K562 (cell line): ENCODE results near the gene LMX1B. TPM values are rescaled to one million over a fixed set of nuclear protein-coding genes. Genes with fewer than 3 reads are reported as not detected.

Experiments used
- ATAC-seq: fragments of 200-7000 bp; cut with Tn5 transposase; 3 replicates; pipeline ENCODE4 v1.9.1; 2020; ENCODE audit warnings: moderate library complexity
- BruUV-seq: library from RNA; stranded (reverse); fragments of 400-500 nt; replicated peaks from 2 replicates; lab custom pipeline; 2021; lab: Mats Ljungman, UMichigan
- CTCF ChIA-PET: fragments of 300-600 bp; formaldehyde crosslinking; extraction: SDS; loops from one replicate; lab custom pipeline; 2021; ENCODE audit warnings: low intra/inter-chr PET ratio; lab: Yijun Ruan, JAX
- POLR2A ChIA-PET: fragments of 300-600, 350-650 bp; sonication (Branson Sonifier 250); formaldehyde crosslinking; extraction: SDS; loops from one replicate; lab custom pipeline; 2021; ENCODE audit warnings: antibody characterized with exemption, inconsistent platforms; lab: Yijun Ruan, JAX
- DNase-seq, 4 experiments: peaks; one replicate each; pipeline versions ENCODE4 v3.0.0 to v3.0.0-alpha.2; 2011 to 2018; ENCODE audit warnings: low spot score in 3 of 4, mixed read lengths in 3 of 4; ENCODE audit errors: extremely low read depth in 1 of 4
- FAIRE-seq: peaks from 2 replicates; lab custom pipeline; 2011; peaks lifted over from hg19 to GRCh38; lab: Jason Lieb, UNC
- H2AFZ ChIP-seq: 2 replicates; pipeline ENCODE4 v1.6.0; 2011; ENCODE audit warnings: low read depth, low read length, control low read depth, inconsistent platforms
- H3K27ac ChIP-seq: fragments of 200-600 bp; 3 replicates; pipeline ENCODE4 v1.8.0; 2011; ENCODE audit warnings: low read depth, mild to moderate bottlenecking, control low read depth, inconsistent platforms, low read length, moderate library complexity, mixed read lengths; ENCODE audit errors: extremely low read depth
- H3K27me3 ChIP-seq, 2 experiments: fragments of 300-600 bp in 1 of 2; 2 replicates in 1 of 2; 3 replicates in 1 of 2; pipeline versions ENCODE4 v1.6.0 to v1.8.0; 2011; ENCODE audit warnings: inconsistent platforms in 2 of 2, low read length in 2 of 2, mild to moderate bottlenecking in 1 of 2, mixed read lengths in 1 of 2, moderate library complexity in 1 of 2; ENCODE audit not compliant: control insufficient read depth in 2 of 2, insufficient read depth in 2 of 2
- H3K36me3 ChIP-seq: fragments of 300-600 bp; 3 replicates; pipeline ENCODE4 v1.8.0; 2011; ENCODE audit warnings: mild to moderate bottlenecking, low read length, inconsistent platforms; ENCODE audit not compliant: control insufficient read depth, insufficient read depth
- H3K4me1 ChIP-seq, 2 experiments: fragments of 200-600 bp in 1 of 2; replicated peaks in 1 of 2; 2 replicates in 1 of 2; 3 replicates in 1 of 2; pipeline versions ENCODE4 v1.5.1 to v1.8.0; 2011; ENCODE audit warnings: inconsistent platforms in 2 of 2, low read length in 2 of 2, mild to moderate bottlenecking in 1 of 2, mixed read lengths in 1 of 2, moderate library complexity in 1 of 2; ENCODE audit not compliant: control insufficient read depth in 2 of 2, insufficient read depth in 2 of 2
- H3K4me2 ChIP-seq: 2 replicates; pipeline ENCODE4 v1.6.1; 2011; ENCODE audit warnings: low read length, control low read depth, inconsistent platforms, mixed read lengths; ENCODE audit not compliant: insufficient read depth
- H3K4me3 ChIP-seq: fragments of 200-600 bp; sonication (generic), shearing (Covaris generic); 2 replicates; pipeline ENCODE4 v1.5.1; 2016; ENCODE audit warnings: control low read depth, inconsistent platforms
- H3K79me2 ChIP-seq: fragments of 200-600 bp; 3 replicates; pipeline ENCODE4 v1.8.0; 2011; ENCODE audit warnings: low read length, inconsistent platforms; ENCODE audit not compliant: control insufficient read depth, insufficient read depth
- H3K9ac ChIP-seq, 2 experiments: 2 replicates each; pipeline versions ENCODE4 v1.6.0 to v1.6.1; 2011; ENCODE audit warnings: low read depth in 2 of 2, low read length in 2 of 2, control low read depth in 1 of 2, inconsistent platforms in 1 of 2, mild to moderate bottlenecking in 1 of 2, mixed read lengths in 1 of 2; ENCODE audit not compliant: insufficient read depth in 1 of 2
- H3K9me1 ChIP-seq: one replicate; pipeline ENCODE4 v1.6.0; 2011; ENCODE audit warnings: inconsistent platforms, mild to moderate bottlenecking, low read length, moderate library complexity; ENCODE audit not compliant: control insufficient read depth, insufficient read depth
- H3K9me3 ChIP-seq: replicated peaks from 2 replicates; pipeline ENCODE4 v1.5.1; 2011; ENCODE audit warnings: low read depth, low read length, inconsistent platforms; ENCODE audit not compliant: control insufficient read depth, insufficient read depth
- H4K20me1 ChIP-seq: replicated peaks from 2 replicates; pipeline ENCODE4 v1.6.1; 2011; ENCODE audit warnings: low read length, inconsistent platforms, mixed read lengths; ENCODE audit not compliant: control insufficient read depth, insufficient read depth
- ARID4B ChIP-seq: sonication (generic); formaldehyde crosslinking; IDR thresholded peaks from 2 replicates; pipeline ENCODE4 v1.8.0; 2022; ENCODE audit warnings: mild to moderate bottlenecking, missing genetic modification reagents
- CXXC5 ChIP-seq: fragments of 250-450 bp; sonication (Bioruptor Pico); IDR thresholded peaks from 2 replicates; pipeline ENCODE4 v1.8.0; 2022; ENCODE audit warnings: inconsistent platforms, mild to moderate bottlenecking, moderate library complexity
- DEAF1 ChIP-seq: fragments of 450-650 bp; formaldehyde crosslinking; IDR thresholded peaks from 2 replicates; pipeline ENCODE4 v1.4.0; 2020; ENCODE audit warnings: mild to moderate bottlenecking, moderate library complexity
- HMG20A ChIP-seq: fragments of 450-650 bp; formaldehyde crosslinking; conservative IDR thresholded peaks from 2 replicates; pipeline ENCODE4 v1.4.0; 2020; ENCODE audit warnings: mild to moderate bottlenecking, mixed read lengths
- KLF13 ChIP-seq: fragments of 450-650 bp; IDR thresholded peaks from 2 replicates; pipeline ENCODE4 v1.6.1; 2016; ENCODE audit warnings: missing genetic modification characterization, low read depth, mild to moderate bottlenecking, missing compliant biosample characterization, moderate library complexity, borderline replicate concordance
- VEZF1 ChIP-seq: fragments of 200-800 bp; sonication (Bioruptor generic); IDR thresholded peaks from 2 replicates; pipeline ENCODE4 v1.6.1; 2017; ENCODE audit warnings: missing genetic modification characterization, missing compliant biosample characterization
- YY1 ChIP-seq, 3 experiments: IDR thresholded peaks; 2 replicates each; pipeline ENCODE4 v1.6.1; 2011; ENCODE audit warnings: low read length in 2 of 3, mild to moderate bottlenecking in 2 of 3, moderate library complexity in 2 of 3, borderline replicate concordance in 1 of 3, control low read depth in 1 of 3, low read depth in 1 of 3; ENCODE audit not compliant: insufficient read depth in 3 of 3, insufficient replicate concordance in 2 of 3, control insufficient read depth in 1 of 3, insufficient read length in 1 of 3; ENCODE audit errors: extremely low read depth in 1 of 3
- ZNF12 ChIP-seq: sonication (generic); formaldehyde crosslinking; IDR thresholded peaks from 2 replicates; pipeline ENCODE4 v1.4.0; 2020; ENCODE audit warnings: mild to moderate bottlenecking, missing genetic modification reagents
- ZNF740 ChIP-seq, 3 experiments: fragments of 200-800 bp in 1 of 3; sonication (Bioruptor generic) in 1 of 3; sonication (generic) in 1 of 3; formaldehyde crosslinking in 1 of 3; IDR thresholded peaks; 2 replicates each; pipeline versions ENCODE4 v1.6.1 to v1.8.0; 2016 to 2022; ENCODE audit warnings: mild to moderate bottlenecking in 2 of 3, missing compliant biosample characterization in 2 of 3, missing genetic modification characterization in 2 of 3, missing genetic modification reagents in 1 of 3
- WGBS: fragments of 100-300 bp; shearing (Covaris generic); methylation state at CpG from one replicate; pipeline ENCODE4 v1.1.6; 2016; ENCODE audit warnings: low coverage, mixed read lengths; ENCODE audit not compliant: insufficient coverage; ENCODE audit errors: missing lambda C conversion rate; 5-methylcytosine and 5-hydroxymethylcytosine counted together
- in situ Hi-C: fragments of 300-500 bp; cut with MboI; formaldehyde crosslinking; loops from 4 replicates; pipeline ENCODE4 v1.15.0; 2018; ENCODE audit warnings: inconsistent platforms, mixed read lengths
- intact Hi-C: fragments of 100-400 bp; cut with micrococcal nuclease; formaldehyde crosslinking; loops from 2 replicates; pipeline ENCODE4 v1.14.2; 2022
- polyA plus RNA-seq, 8 experiments: library from polyadenylated mRNA; depleted of rRNA in 4 of 8; stranded (reverse) in 5 of 8; unstranded in 3 of 8; fragments of >200 nt; fragmentation: Nextera tagmentation in 2 of 8; fragmentation: Illumina TruSeq in 1 of 8; extraction: Ambion mirVana in 2 of 8; extraction: Trizol in 1 of 8; gene quantifications; 2 replicates each; pipeline versions ENCODE4 v1.2.1 to v1.2.3, GENCODE V29; 2011 to 2014; ENCODE audit warnings: inconsistent platforms in 1 of 8, missing spikeins in 1 of 8
- total RNA-seq, 7 experiments: library from RNA; depleted of rRNA in 6 of 7; stranded (reverse); fragments of >200 nt in 6 of 7; fragmentation: Illumina TruSeq in 2 of 7; extraction: Trizol in 2 of 7; gene quantifications; 2 replicates each; pipeline versions ENCODE4 v1.2.1 to v1.2.3, GENCODE V29; 2011 to 2021; ENCODE audit warnings: low replicate concordance in 1 of 7

The LMX1B gene
- total and polyA plus RNA-seq, 9 of the 15 experiments (the other 6 are each of a cell fraction or from before 2014, with no cell fraction given), result not detected

- peak overlapping the region; percentile 64 for H3K4me3 ChIP-seq
- H3K9me1 ChIP-seq, result no peaks in the 10 kb centered on the region
- peak; percentile 85 to 93 (median 88) for DNase-seq
- H3K4me2 ChIP-seq, result peak overlapping the region; percentile 56
- intact Hi-C loops, result no loop called here
- no TSS peak for BruUV-seq
- no peaks in the 10 kb centered on the region for H3K79me2 ChIP-seq
- POLR2A ChIA-PET, result no interaction called here
- WGBS, result 1% methylated on average over 19 of the region's 45 CpGs
- no peaks in the 10 kb centered on the region for H4K20me1 ChIP-seq
- peaks cover 0 to 24% of the 10 kb centered on the region in 2 experiments; a peak in 2 of 5 replicates for H3K4me1 ChIP-seq
- peak; percentile 97 for ATAC-seq
- in situ Hi-C loops, result no loop called here
- H3K36me3 ChIP-seq, result no peaks in the 10 kb centered on the region
- FAIRE-seq, result no peak
- peak overlapping the region; percentile 85 for H2AFZ ChIP-seq
- peaks cover 12 to 51% of the 10 kb centered on the region in 2 experiments for H3K27me3 ChIP-seq
- no peaks in the 10 kb centered on the region for H3K9me3 ChIP-seq
- CTCF ChIA-PET, result no interaction called here
- 0 out of 3 replicates have a peak overlapping the region, but pooled peaks have one; percentile 9 for H3K27ac ChIP-seq
- H3K9ac ChIP-seq, result peak overlapping the region; percentile 55 to 89; a peak in 3 of 4 replicates
- TF ChIP-seq VEZF1 (CRISPR knock-in tag), result peak; percentile 79
- peak; percentile 20 for TF ChIP-seq CXXC5
- TF ChIP-seq ARID4B (CRISPR knock-in tag), result peak; percentile 20; the same call in 1 of the 2 replicates
- peak in 2 of 3 experiments; percentile 58 to 78 for TF ChIP-seq YY1 (IDR thresholded peaks at IDR 0.05; ENCODE audit: borderline replicate concordance in 1 of 3, control insufficient read depth in 1 of 3, extremely low read depth in 1 of 3, insufficient read depth in 3 of 3, insufficient read length in 1 of 3, insufficient replicate concordance in 2 of 3, low read depth in 1 of 3, low read length in 2 of 3)
- no peak for TF ChIP-seq HMG20A
- TF ChIP-seq KLF13 (tag), result peak; percentile 62; the same call in 1 of the 2 replicates
- no peak for TF ChIP-seq ZNF740 (CRISPR knock-in tag; IDR thresholded peaks at IDR 0.05)
- peak in 1 of 2 experiments; percentile 44; a peak in 1 of 4 replicates for TF ChIP-seq ZNF740 (tag; IDR thresholded peaks at IDR 0.05)
- TF ChIP-seq DEAF1 (CRISPR knock-in tag), result no peak
- TF ChIP-seq ZNF12, result no peak
These were observed 108.7 kb downstream of the LMX1B start for GRCh38 chr9:126722252-126722921.
